HEK293T (cell line): ENCODE results near the gene EMSY.

ENCODE experiments used
- BHLHE40 ChIP-seq: fragments of 450-650 bp; IDR thresholded peaks from 2 replicates; pipeline ENCODE4 v1.6.1; 2016; ENCODE audit warnings: mild to moderate bottlenecking, moderate library complexity, borderline replicate concordance
- FOXM1 ChIP-seq: fragments of 450-650 bp; IDR thresholded peaks from 2 replicates; pipeline ENCODE4 v1.6.1; 2017; ENCODE audit warnings: mild to moderate bottlenecking, borderline replicate concordance
- NFRKB ChIP-seq: fragments of 450-650 bp; IDR thresholded peaks from 2 replicates; pipeline ENCODE4 v1.6.1; 2016; ENCODE audit warnings: mild to moderate bottlenecking, moderate library complexity
- SP1 ChIP-seq: fragments of 450-650 bp; IDR thresholded peaks from 2 replicates; pipeline ENCODE4 v1.6.1; 2017
- ZNF384 ChIP-seq: fragments of 450-650 bp; IDR thresholded peaks from 2 replicates; pipeline ENCODE4 v1.6.1; 2016

DNA sequence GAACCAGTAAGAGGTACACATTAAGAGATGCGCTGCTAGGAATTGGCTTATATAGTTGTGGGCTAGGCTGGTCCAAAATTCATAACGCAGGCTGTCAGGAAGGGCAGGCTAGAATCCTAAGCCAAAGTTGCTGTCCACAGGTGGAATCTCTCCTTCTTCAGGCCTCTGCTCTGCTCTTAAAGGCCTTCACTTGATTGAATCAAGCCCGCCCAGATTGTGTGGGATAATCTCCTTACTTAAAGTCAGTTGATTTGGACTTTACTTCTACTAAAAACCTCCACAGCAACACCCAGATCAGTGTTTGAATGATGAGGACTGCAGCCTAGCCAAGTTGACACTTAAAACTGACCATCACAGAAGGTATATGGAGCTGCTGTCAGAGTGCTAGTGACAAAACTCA is 156.9 kb downstream of the EMSY start:
- TF ChIP-seq FOXM1 (no peak), BHLHE40 (no peak), ZNF384 (no peak), NFRKB (no peak), SP1 (no peak)
